Measurements from ENCODE around the gene NUDT16L1. TPM values are rescaled to one million over a fixed set of nuclear protein-coding genes. Genes with fewer than 3 reads are reported as not detected.
A peak's percentile ranks its signal among the peaks of the same experiment; 100 is the strongest.

Gene NUDT16L1
- total and polyA plus RNA-seq, 2 of the 4 experiments (the other 2 are of a cell fraction): 22.9 to 44.3 TPM

GRCh38 chr16:4663465-4663776 is 29.9 kb upstream of the NUDT16L1 start:
- WGBS, 2 experiments (ENCODE audit: extremely low coverage in 2 of 2, insufficient read length in 1 of 2): 97% methylated on average over 3 of the region's 5 CpGs; no CpG with 5 or more reads in 1 of the 2 experiments
- no peak overlapping the region for H3K4me2 ChIP-seq (ENCODE audit: low read depth, low read length)
- H2BK20ac ChIP-seq (ENCODE audit: low read depth, low read length): no peak overlapping the region
- no peak overlapping the region for H3K14ac ChIP-seq (replicated peaks; ENCODE audit: low read depth, low read length)
- peak overlapping the region; percentile 35 for H2AK9ac ChIP-seq (replicated peaks; ENCODE audit: low read depth, low read length, poor library complexity)
- H3K9ac ChIP-seq (ENCODE audit: low read depth, low read length): no peak overlapping the region
- in situ Hi-C loops (cut with MboI; ENCODE audit: low sequenced_read_pairs) (no loop called here), dilution Hi-C loops (cut with HindIII; ENCODE audit: low sequenced_read_pairs, unreplicated experiment) (no loop called here), intact Hi-C loops (cut with micrococcal nuclease) (no loop called here)
- H3K4me3 ChIP-seq (ENCODE audit: insufficient read depth, low read depth, low read length): no peak overlapping the region
- no peak overlapping the region for H3K27ac ChIP-seq (ENCODE audit: insufficient read depth, low read length)
- TF ChIP-seq MAZ (IDR thresholded peaks at IDR 0.05; ENCODE audit: borderline replicate concordance, low read depth, low read length): no peak
- TF ChIP-seq RCOR1 (IDR thresholded peaks at IDR 0.05; ENCODE audit: insufficient replicate concordance, low read length): no peak
- no peak for TF ChIP-seq FOS (IDR thresholded peaks at IDR 0.05; ENCODE audit: low read depth, low read length)
- TF ChIP-seq NFE2L2 (IDR thresholded peaks at IDR 0.05; ENCODE audit: low read depth, low read length): no peak
- TF ChIP-seq RFX5 (IDR thresholded peaks at IDR 0.05; ENCODE audit: low read depth, low read length): no peak
- TF ChIP-seq BHLHE40 (IDR thresholded peaks at IDR 0.05; ENCODE audit: low read depth, low read length): no peak
- H2AFZ ChIP-seq (replicated peaks; ENCODE audit: low read length, poor library complexity): no peak overlapping the region
- ChIA-PET CTCF (no interaction called here), POLR2A (ENCODE audit: unreplicated experiment) (no interaction called here)
- no peak overlapping the region for H3K23ac ChIP-seq (ENCODE audit: low read depth, low read length)
- H3K9me1 ChIP-seq (ENCODE audit: insufficient read depth, low read length): peaks cover 2% of the 10 kb centered on the region; the same call in 1 of the 2 replicates
- peaks cover 57% of the 10 kb centered on the region for H3K36me3 ChIP-seq (ENCODE audit: control insufficient read depth, insufficient read depth, low read length)
- ATAC-seq (ENCODE audit: low read depth) (0 out of 2 replicates have a peak, but pooled peaks have one; percentile 11), DNase-seq (no peak)
- H2BK15ac ChIP-seq (ENCODE audit: low read depth, low read length): no peak overlapping the region
- H4K20me1 ChIP-seq (ENCODE audit: insufficient read depth, low read length): peaks cover 35% of the 10 kb centered on the region; the same call in 1 of the 2 replicates
- H2AK5ac ChIP-seq (ENCODE audit: low read depth, low read length): no peak overlapping the region
- H4K91ac ChIP-seq (ENCODE audit: insufficient read depth, low read depth, low read length): no peak overlapping the region
- no peak overlapping the region for H3K4ac ChIP-seq (ENCODE audit: low read depth, low read length)
- H3K4me1 ChIP-seq (ENCODE audit: control insufficient read depth, insufficient read depth, low read length): no peaks in the 10 kb centered on the region
- H3K27me3 ChIP-seq (ENCODE audit: control insufficient read depth, insufficient read depth, low read length): no peaks in the 10 kb centered on the region
- H4K5ac ChIP-seq (ENCODE audit: low read depth, low read length): no peak overlapping the region
- no TSS peak for BruUV-seq (replicated peaks)
- H3K18ac ChIP-seq (ENCODE audit: low read depth, low read length): no peak overlapping the region
- no peaks in the 10 kb centered on the region for H3K9me3 ChIP-seq (ENCODE audit: control insufficient read depth, insufficient read depth, low read length)
- H4K8ac ChIP-seq (ENCODE audit: low read depth in 2 of 2, low read length in 2 of 2): no peak overlapping the region
- H2BK120ac ChIP-seq (ENCODE audit: low read depth, low read length): no peak overlapping the region
- H3K56ac ChIP-seq (ENCODE audit: extremely low read depth, insufficient read depth, low read length): no peak overlapping the region
- H3K79me1 ChIP-seq (ENCODE audit: low read depth in 1 of 2, low read length in 2 of 2): peaks cover 14 to 40% of the 10 kb centered on the region in 2 experiments
- H2BK5ac ChIP-seq (ENCODE audit: low read depth, low read length, poor library complexity, severe bottlenecking): no peak overlapping the region
